GM12878 (cell line): ENCODE results near the gene NPAS2.

Experiments
- EED ChIP-seq: sonication (generic); IDR thresholded peaks from 2 replicates; pipeline ENCODE4 v1.6.1; 2016; ENCODE audit warnings: antibody characterized with exemption, low read depth
- EZH2 ChIP-seq: IDR thresholded peaks from 2 replicates; pipeline ENCODE4 v1.6.1; 2012; ENCODE audit warnings: low read depth, mild to moderate bottlenecking, control low read depth, inconsistent platforms, low read length, borderline replicate concordance; ENCODE audit not compliant: control insufficient read depth
- FOXK2 ChIP-seq: fragments of 450-650 bp; IDR thresholded peaks from 2 replicates; pipeline ENCODE4 v1.6.1; 2017; ENCODE audit warnings: mild to moderate bottlenecking, moderate library complexity
- MAX ChIP-seq: IDR thresholded peaks from 2 replicates; pipeline ENCODE4 v1.6.1; 2012; ENCODE audit warnings: low read depth, low read length, improper control_type of control experiment
- NFXL1 ChIP-seq: fragments of 450-650 bp; IDR thresholded peaks from 2 replicates; pipeline ENCODE4 v1.6.1; 2017; ENCODE audit warnings: antibody characterized with exemption, mild to moderate bottlenecking, borderline replicate concordance
- POLR2A ChIP-seq: IDR thresholded peaks from 2 replicates; pipeline ENCODE4 v1.6.1; 2011; ENCODE audit warnings: low read depth, mild to moderate bottlenecking, low read length
- PRDM15 ChIP-seq: fragments of 450-650 bp; formaldehyde crosslinking; IDR thresholded peaks from 2 replicates; pipeline ENCODE4 v1.4.0; 2020; ENCODE audit warnings: mild to moderate bottlenecking, moderate library complexity
- RAD21 ChIP-seq: IDR thresholded peaks from 2 replicates; pipeline ENCODE4 v1.6.1; 2011; ENCODE audit warnings: mild to moderate bottlenecking, low read depth, low read length, moderate library complexity; ENCODE audit not compliant: insufficient read depth
- SIN3A ChIP-seq: IDR thresholded peaks from 2 replicates; pipeline ENCODE4 v1.6.1; 2012; ENCODE audit warnings: low read depth, low read length, improper control_type of control experiment
- TAF1 ChIP-seq: IDR thresholded peaks from 2 replicates; pipeline ENCODE4 v1.6.1; 2011; ENCODE audit warnings: mild to moderate bottlenecking, low read depth, low read length, borderline replicate concordance
- TF ChIP-seq, protein P1 (sequence below), 3 experiments: IDR thresholded peaks in 2 of 3; conservative IDR thresholded peaks in 1 of 3; 2 replicates each; pipeline ENCODE4 v1.5.1; 2011; ENCODE audit warnings: low read depth in 3 of 3, low read length in 3 of 3, mild to moderate bottlenecking in 3 of 3, control low read depth in 2 of 3, moderate library complexity in 2 of 3, inconsistent platforms in 1 of 3, mixed read lengths in 1 of 3; ENCODE audit not compliant: control insufficient read depth in 2 of 3, insufficient read depth in 1 of 3; ENCODE audit errors: extremely low read depth in 1 of 3
- TF ChIP-seq, protein P2 (sequence below): IDR thresholded peaks from 2 replicates; pipeline ENCODE4 v1.6.1; 2011; ENCODE audit warnings: mild to moderate bottlenecking, low read depth, low read length, moderate library complexity; ENCODE audit not compliant: insufficient replicate concordance
- TF ChIP-seq, protein P3 (sequence below): fragments of 150-350 bp; IDR thresholded peaks from 2 replicates; pipeline ENCODE4 v1.6.1; 2016; ENCODE audit warnings: low read depth, low read length

GRCh38 chr2:100889286-100889685 lies 69.3 kb downstream of the NPAS2 start:
- TF ChIP-seq, protein P1, sequence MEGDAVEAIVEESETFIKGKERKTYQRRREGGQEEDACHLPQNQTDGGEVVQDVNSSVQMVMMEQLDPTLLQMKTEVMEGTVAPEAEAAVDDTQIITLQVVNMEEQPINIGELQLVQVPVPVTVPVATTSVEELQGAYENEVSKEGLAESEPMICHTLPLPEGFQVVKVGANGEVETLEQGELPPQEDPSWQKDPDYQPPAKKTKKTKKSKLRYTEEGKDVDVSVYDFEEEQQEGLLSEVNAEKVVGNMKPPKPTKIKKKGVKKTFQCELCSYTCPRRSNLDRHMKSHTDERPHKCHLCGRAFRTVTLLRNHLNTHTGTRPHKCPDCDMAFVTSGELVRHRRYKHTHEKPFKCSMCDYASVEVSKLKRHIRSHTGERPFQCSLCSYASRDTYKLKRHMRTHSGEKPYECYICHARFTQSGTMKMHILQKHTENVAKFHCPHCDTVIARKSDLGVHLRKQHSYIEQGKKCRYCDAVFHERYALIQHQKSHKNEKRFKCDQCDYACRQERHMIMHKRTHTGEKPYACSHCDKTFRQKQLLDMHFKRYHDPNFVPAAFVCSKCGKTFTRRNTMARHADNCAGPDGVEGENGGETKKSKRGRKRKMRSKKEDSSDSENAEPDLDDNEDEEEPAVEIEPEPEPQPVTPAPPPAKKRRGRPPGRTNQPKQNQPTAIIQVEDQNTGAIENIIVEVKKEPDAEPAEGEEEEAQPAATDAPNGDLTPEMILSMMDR (IDR thresholded peaks at IDR 0.05 in 2 of 3, conservative IDR thresholded peaks at IDR 0.05 in 1 of 3; ENCODE audit: control insufficient read depth in 2 of 3, extremely low read depth in 1 of 3, insufficient read depth in 1 of 3, low read depth in 3 of 3, low read length in 3 of 3) = no peak
- TF ChIP-seq EZH2 (no peak), POLR2A (no peak), EED (no peak), FOXK2 (no peak), RAD21 (no peak), MAX (no peak), PRDM15 (no peak), NFXL1 (no peak), TAF1 (no peak), SIN3A (no peak)
- TF ChIP-seq, protein P2, sequence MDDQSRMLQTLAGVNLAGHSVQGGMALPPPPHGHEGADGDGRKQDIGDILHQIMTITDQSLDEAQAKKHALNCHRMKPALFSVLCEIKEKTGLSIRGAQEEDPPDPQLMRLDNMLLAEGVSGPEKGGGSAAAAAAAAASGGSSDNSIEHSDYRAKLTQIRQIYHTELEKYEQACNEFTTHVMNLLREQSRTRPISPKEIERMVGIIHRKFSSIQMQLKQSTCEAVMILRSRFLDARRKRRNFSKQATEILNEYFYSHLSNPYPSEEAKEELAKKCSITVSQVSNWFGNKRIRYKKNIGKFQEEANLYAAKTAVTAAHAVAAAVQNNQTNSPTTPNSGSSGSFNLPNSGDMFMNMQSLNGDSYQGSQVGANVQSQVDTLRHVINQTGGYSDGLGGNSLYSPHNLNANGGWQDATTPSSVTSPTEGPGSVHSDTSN = no peak
- TF ChIP-seq, protein P3, sequence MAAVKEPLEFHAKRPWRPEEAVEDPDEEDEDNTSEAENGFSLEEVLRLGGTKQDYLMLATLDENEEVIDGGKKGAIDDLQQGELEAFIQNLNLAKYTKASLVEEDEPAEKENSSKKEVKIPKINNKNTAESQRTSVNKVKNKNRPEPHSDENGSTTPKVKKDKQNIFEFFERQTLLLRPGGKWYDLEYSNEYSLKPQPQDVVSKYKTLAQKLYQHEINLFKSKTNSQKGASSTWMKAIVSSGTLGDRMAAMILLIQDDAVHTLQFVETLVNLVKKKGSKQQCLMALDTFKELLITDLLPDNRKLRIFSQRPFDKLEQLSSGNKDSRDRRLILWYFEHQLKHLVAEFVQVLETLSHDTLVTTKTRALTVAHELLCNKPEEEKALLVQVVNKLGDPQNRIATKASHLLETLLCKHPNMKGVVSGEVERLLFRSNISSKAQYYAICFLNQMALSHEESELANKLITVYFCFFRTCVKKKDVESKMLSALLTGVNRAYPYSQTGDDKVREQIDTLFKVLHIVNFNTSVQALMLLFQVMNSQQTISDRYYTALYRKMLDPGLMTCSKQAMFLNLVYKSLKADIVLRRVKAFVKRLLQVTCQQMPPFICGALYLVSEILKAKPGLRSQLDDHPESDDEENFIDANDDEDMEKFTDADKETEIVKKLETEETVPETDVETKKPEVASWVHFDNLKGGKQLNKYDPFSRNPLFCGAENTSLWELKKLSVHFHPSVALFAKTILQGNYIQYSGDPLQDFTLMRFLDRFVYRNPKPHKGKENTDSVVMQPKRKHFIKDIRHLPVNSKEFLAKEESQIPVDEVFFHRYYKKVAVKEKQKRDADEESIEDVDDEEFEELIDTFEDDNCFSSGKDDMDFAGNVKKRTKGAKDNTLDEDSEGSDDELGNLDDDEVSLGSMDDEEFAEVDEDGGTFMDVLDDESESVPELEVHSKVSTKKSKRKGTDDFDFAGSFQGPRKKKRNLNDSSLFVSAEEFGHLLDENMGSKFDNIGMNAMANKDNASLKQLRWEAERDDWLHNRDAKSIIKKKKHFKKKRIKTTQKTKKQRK = no peak
